Fibroblast of peridontal ligament (primary cell): ENCODE data around the gene IPO11.

Source experiments
- DNase-seq: peaks from one replicate; pipeline ENCODE4 v3.0.0-alpha.2; 2010; ENCODE audit errors: extremely low read depth

Gene IPO11

GRCh38 chr5:62412549-62413329, at the start of gene IPO11:
Gene IPO11 (plus strand): TSS chr5:62412763. CDS start chr5:62437280, 24,517 bp downstream.
- DNase-seq: peak; percentile 99

DNA sequence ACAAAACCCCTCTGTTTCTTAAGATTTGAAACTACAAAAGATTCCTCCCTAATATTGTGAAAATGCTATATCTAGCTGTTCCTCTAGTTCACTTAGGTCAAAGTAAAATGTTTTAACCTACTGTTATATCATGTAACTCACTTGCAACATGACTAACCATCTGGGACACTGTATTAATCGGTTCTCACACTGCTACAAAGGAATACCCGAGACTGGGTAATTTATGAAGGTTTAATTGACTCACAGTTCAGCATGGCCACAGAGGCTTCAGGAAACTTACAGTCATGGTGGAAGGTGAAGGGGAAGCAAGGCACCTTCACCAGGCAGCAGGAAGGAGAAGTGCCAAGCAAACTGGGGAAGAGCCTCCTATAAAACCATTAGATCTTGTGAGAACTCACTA, 43.5 kb upstream of the IPO11 start:
- no peak for DNase-seq

DNA sequence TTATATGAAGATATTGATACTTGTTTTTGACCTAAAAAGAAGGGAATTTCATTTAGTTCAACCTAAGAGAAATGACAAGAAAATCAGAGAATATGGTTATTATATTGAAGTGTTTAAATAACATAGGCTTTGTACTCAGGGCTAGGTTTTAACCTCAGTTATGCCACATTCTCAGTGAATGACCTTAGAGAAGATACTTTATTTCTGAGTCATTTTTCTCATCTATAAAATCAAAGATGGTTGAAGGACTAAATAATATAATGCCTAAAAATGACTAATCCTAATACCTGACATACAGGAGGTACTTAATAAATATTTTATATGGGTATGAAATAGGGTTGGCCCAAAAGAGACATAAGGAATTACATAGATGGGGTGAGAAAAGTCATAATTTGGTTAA, 41.2 kb upstream of the IPO11 start:
- no peak for DNase-seq

- no peak for DNase-seq
Measured at GRCh38 chr5:62372600-62372999, 40.0 kb upstream of the IPO11 start.

GRCh38 chr5:62373382-62373781, 39.2 kb upstream of the IPO11 start:
- no peak for DNase-seq

GRCh38 chr5:62374090-62374489, 38.5 kb upstream of the IPO11 start:
- no peak for DNase-seq

GRCh38 chr5:62375627-62376026, 36.9 kb upstream of the IPO11 start:
- DNase-seq: no peak

GRCh38 chr5:62376064-62376463, 36.5 kb upstream of the IPO11 start:
- no peak for DNase-seq

DNA sequence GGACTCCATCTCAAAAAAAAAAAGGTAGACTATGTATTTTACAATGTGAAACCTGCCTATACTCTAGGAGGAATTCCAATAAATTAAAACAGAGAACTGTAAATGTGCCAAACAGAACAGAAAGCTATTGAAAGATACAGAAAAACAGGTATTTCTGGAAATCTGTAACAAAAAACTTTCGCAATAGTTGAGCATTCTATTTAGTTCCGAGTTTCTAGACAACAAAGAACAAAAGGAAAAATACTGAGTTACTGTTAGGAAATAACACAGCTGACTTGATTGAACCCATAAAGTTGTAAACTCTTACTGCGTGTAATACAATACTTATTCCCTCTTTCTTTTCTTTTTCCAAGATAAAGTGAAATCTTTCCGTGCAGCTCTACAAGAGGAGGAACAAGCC, 27.4 kb upstream of the IPO11 start:
- DNase-seq: peak; percentile 23

DNA sequence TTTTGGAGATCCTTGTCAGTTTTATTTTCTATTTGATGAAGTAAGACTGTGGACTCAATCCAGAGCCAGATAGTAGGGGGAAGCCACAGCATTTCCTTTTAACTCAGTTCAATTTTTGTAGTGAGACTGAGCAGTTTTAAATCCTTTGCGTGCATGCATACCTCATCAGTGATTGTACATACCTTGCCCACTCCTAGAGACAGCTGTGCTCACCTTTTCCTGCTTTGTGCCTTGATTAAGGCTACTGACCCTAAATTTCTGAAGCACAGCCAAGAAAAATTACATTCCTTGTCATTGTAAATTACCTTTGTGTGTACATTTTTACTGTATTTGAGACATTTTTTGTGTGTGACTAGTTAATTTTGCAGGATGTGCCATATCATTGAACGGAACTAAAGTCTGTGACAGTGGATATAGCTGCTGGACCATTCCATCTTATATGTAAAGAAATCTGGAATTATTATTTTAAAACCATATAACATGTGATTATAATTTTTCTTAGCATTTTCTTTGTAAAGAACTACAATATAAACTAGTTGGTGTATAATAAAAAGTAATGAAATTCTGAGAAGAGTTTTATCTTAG, 26.7 kb upstream of the IPO11 start:
- no peak for DNase-seq

GRCh38 chr5:62386824-62387223, 25.7 kb upstream of the IPO11 start:
- DNase-seq: peak; percentile 70

GRCh38 chr5:62395210-62395950, 17.2 kb upstream of the IPO11 start:
- DNase-seq: peak; percentile 50

DNA sequence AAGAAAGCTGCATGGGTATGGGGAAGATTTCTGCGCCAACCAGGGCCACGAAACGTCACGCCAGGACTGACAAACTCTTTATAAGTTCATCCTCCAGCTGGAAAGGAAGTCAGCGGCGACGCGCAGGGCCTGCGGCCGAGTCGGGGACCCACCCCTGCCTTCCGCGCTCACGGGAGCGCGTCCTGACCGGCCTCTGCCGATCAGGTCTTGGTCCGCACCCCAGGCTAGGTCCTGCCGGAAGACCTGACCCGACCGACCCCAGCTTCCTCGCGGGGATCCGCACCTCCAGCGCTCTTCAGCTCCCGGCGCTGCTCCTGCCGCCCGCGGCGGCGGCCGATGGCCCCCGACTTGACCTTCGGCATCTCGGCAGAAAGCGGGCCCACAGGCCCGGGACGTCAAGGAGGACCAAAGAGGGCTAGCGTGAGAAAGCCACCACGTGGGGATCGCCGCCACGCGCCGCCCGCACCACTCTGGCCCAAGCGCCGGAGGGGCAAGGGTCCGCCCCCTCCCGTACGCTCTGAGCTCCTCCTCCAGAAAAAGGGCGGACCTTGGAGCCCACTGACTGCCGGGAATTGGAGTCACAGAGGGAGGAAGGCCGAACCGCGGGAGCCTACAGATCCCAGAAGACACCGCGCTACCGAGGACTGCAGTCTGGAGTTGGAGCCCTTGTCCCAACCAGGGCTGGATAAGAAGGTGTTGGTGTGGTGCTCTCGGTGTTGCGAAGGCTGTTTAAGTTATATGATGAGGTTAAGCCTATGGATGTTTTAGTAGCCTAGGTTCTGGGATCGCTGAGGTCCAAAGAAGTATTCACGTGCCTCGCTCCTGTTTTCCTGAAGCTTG, 8.9 kb upstream of the IPO11 start, which contains the start of gene DIMT1:
TSS of gene DIMT1 (minus strand) at position 495 of the 840 bp plus-strand sequence. CDS start at position 362, 133 bp downstream.
- DNase-seq: peak; percentile 97

- DNase-seq: no peak
Measured at GRCh38 chr5:62413711-62414110, 1.1 kb downstream of the IPO11 start.

DNA sequence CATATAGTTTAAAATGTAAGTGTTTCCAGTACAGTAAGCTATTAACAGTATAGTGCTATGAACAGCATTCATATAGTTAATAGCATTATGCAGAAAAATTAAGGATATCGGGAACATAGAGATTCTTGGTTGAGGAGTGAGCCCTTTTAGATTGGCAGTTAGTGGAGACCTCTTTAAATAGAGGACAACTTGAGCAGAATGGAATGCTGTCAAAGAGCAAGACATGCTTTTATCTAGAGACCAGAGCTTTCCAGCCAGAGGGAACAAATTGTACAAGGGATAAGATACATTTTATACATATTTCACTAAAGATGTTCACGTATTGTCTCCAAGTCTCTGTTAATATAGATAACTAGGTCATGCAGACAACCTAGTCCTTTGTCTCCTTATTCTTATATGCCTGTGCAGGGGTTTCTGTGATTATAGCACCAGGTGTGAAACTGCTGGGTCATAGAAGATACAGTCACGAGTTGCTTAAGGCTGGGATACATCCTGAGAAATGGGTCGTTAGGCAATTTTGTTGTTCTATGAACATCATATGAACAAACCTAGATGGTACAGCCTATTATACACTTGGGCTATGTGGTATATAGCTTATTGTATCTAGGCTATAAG, 6.0 kb downstream of the IPO11 start:
- no peak for DNase-seq

- DNase-seq: no peak
Measured at GRCh38 chr5:62419609-62420008, 7.0 kb downstream of the IPO11 start.

DNA sequence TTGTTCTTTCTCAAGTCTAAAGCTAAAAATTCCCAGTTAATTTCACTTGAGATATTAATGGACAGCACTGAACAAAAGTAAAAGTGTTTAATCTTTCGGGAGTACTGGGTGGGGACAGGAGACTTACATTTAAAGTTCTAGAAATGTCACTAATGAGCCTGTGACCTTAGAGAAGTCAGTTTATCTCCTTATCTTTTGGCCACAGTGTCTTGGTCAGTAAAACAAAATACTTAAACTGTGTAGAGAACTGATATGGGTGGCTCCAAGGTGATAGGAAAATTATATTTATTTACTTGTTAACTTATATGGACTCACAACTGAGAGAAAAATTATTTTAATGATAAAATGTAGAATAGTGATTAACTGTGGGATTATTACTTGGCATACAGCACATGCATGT, 8.9 kb downstream of the IPO11 start:
- DNase-seq: no peak

GRCh38 chr5:62424763-62425162, 12.2 kb downstream of the IPO11 start:
- no peak for DNase-seq

DNA sequence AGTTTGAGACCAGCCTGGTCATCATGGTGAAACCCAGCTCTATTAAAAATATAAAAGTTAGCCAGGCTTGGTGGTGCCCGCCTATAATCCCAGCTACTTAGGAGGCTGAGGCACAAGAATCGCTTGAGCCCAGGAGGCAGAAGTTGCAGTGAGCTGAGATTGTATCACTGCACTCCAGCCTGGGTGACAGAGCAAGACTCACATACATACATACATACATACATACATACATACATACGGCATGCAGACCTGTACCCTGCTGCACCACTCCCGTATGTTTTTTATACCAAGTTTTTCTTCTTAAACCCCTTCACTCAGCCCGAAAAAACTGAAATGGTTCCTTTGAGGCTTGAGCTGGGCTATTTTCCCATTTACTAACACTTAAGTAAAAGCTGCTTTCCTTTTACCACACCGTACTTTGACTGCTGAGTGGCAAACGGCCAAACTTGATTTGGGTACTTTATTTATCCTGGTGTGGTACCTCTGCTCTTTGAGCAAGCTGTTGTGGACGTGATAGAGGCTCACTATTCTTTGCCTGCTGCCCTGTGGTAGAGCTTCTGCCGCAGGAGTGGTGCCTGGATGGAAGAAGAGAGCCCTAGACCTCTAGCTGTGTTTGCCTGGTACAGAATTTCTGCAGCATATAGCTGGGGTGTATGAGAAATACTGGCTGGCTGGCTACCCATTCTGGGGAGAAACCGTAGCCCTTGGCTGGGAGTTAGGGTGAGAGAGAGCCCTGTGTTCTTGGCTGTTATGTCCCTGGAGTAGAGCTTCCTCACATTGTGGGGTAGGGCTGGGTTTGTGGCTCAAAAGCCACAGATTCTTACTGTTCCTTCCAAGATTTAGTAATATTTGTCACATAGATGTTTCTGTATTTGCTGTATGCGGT, 19.4 kb downstream of the IPO11 start:
- DNase-seq: peak; percentile 8

DNA sequence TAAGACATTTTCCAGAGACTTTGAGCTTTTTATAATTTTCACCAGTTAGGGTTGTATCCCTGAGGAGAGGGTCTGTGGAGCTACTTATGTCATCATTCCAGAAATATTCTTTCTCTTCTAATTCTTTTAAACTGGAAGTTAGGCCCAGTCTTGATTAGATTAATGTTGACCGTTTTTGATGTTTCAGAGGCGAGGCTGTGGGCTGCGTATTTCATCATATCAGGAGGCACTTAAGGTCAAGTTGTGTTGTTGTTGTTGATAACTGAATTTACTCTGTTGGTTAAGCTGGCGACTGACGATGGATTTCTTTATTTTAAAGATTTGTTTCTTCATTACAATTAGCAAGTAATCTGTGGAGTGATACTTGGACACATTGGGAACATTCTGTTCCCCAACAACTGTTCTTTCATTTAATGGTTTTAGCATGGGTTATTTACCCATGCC, 20.1 kb downstream of the IPO11 start:
- DNase-seq: no peak
